ENCODE results near the gene FOS. TPM values are rescaled to one million over a fixed set of nuclear protein-coding genes. Genes with fewer than 3 reads are reported as not detected.

Gene FOS
- total and polyA plus RNA-seq, 2 of the 4 experiments (the other 2 are of a cell fraction): 53.6 to 171 TPM

GRCh38 chr14:75260025-75260763 lies 18.4 kb upstream of the FOS start:
- H4K20me1 ChIP-seq (ENCODE audit: insufficient read depth, low read length): no peaks in the 10 kb centered on the region
- no TSS peak for BruUV-seq (replicated peaks)
- no peak for ATAC-seq (ENCODE audit: low read depth)
- H3K56ac ChIP-seq (ENCODE audit: extremely low read depth, insufficient read depth, low read length): no peak overlapping the region
- H3K23ac ChIP-seq (ENCODE audit: low read depth, low read length): no peak overlapping the region
- H2BK120ac ChIP-seq (ENCODE audit: low read depth, low read length): no peak overlapping the region
- peaks cover 0 to 5% of the 10 kb centered on the region in 2 experiments; a peak in 1 of 4 replicates for H3K79me1 ChIP-seq (ENCODE audit: low read depth in 1 of 2, low read length in 2 of 2)
- no peak overlapping the region for H2AK9ac ChIP-seq (replicated peaks; ENCODE audit: low read depth, low read length, poor library complexity)
- H3K9me1 ChIP-seq (ENCODE audit: insufficient read depth, low read length): peaks cover 3% of the 10 kb centered on the region; the same call in 1 of the 2 replicates
- no peak overlapping the region for H3K4me2 ChIP-seq (ENCODE audit: low read depth, low read length)
- H3K18ac ChIP-seq (ENCODE audit: low read depth, low read length): no peak overlapping the region
- TF ChIP-seq NFE2L2 (IDR thresholded peaks at IDR 0.05; ENCODE audit: low read depth, low read length): no peak
- TF ChIP-seq FOS (IDR thresholded peaks at IDR 0.05; ENCODE audit: low read depth, low read length): no peak
- TF ChIP-seq ELK1 (IDR thresholded peaks at IDR 0.05; ENCODE audit: borderline replicate concordance, low read depth, low read length): no peak
- no peak for TF ChIP-seq RCOR1 (IDR thresholded peaks at IDR 0.05; ENCODE audit: insufficient replicate concordance, low read length)
- TF ChIP-seq MAZ (IDR thresholded peaks at IDR 0.05; ENCODE audit: borderline replicate concordance, low read depth, low read length): no peak
- no peak for TF ChIP-seq MAFK (IDR thresholded peaks at IDR 0.05; ENCODE audit: low read depth, low read length)
- no peak for TF ChIP-seq BHLHE40 (IDR thresholded peaks at IDR 0.05; ENCODE audit: low read depth, low read length)
- no peak for TF ChIP-seq MXI1 (IDR thresholded peaks at IDR 0.05; ENCODE audit: borderline replicate concordance, low read depth, low read length)
- no peak for TF ChIP-seq POLR2A (IDR thresholded peaks at IDR 0.05; ENCODE audit: low read depth, low read length)
- no peak for TF ChIP-seq CEBPB (IDR thresholded peaks at IDR 0.05; ENCODE audit: low read depth, low read length)
- TF ChIP-seq SMC3 (IDR thresholded peaks at IDR 0.05; ENCODE audit: low read depth, low read length): no peak
- no peak for TF ChIP-seq USF2 (IDR thresholded peaks at IDR 0.05; ENCODE audit: low read depth, low read length)
- no peak for TF ChIP-seq CHD1 (IDR thresholded peaks at IDR 0.05; ENCODE audit: low read depth, low read length)
- TF ChIP-seq CTCF (conservative IDR thresholded peaks at IDR 0.05; ENCODE audit: low read depth, low read length): no peak
- no peak for TF ChIP-seq RFX5 (IDR thresholded peaks at IDR 0.05; ENCODE audit: low read depth, low read length)
- no peak for TF ChIP-seq RAD21 (IDR thresholded peaks at IDR 0.05; ENCODE audit: low read length)
- POLR2A ChIA-PET (ENCODE audit: unreplicated experiment): no interaction called here
- dilution Hi-C loops (cut with HindIII; ENCODE audit: low sequenced_read_pairs, unreplicated experiment) (no loop called here), in situ Hi-C loops (cut with MboI; ENCODE audit: low sequenced_read_pairs) (no loop called here), intact Hi-C loops (cut with micrococcal nuclease) (no loop called here)
- H4K8ac ChIP-seq (ENCODE audit: low read depth in 2 of 2, low read length in 2 of 2): no peak overlapping the region
- H4K5ac ChIP-seq (ENCODE audit: low read depth, low read length): no peak overlapping the region
- no peak overlapping the region for H3K4me3 ChIP-seq (ENCODE audit: insufficient read depth, low read depth, low read length)
- H2AK5ac ChIP-seq (ENCODE audit: low read depth, low read length): no peak overlapping the region
- DNase-seq: no peak
- no peaks in the 10 kb centered on the region for H3K9me3 ChIP-seq (ENCODE audit: control insufficient read depth, insufficient read depth, low read length)
- H3K4ac ChIP-seq (ENCODE audit: low read depth, low read length): no peak overlapping the region
- WGBS, 2 experiments (ENCODE audit: extremely low coverage in 2 of 2, insufficient read length in 1 of 2): no CpG with 5 or more reads among the region's 8 CpGs
- H3K27me3 ChIP-seq (ENCODE audit: control insufficient read depth, insufficient read depth, low read length): no peaks in the 10 kb centered on the region
- no peak overlapping the region for H2AFZ ChIP-seq (replicated peaks; ENCODE audit: low read length, poor library complexity)
- no peak overlapping the region for H3K14ac ChIP-seq (replicated peaks; ENCODE audit: low read depth, low read length)
- no peak overlapping the region for H2BK15ac ChIP-seq (ENCODE audit: low read depth, low read length)
- no peak overlapping the region for H4K91ac ChIP-seq (ENCODE audit: insufficient read depth, low read depth, low read length)
- CTCF ChIA-PET: no interaction called here
- H3K27ac ChIP-seq (ENCODE audit: insufficient read depth, low read length): no peak overlapping the region
- peaks cover 8% of the 10 kb centered on the region for H3K4me1 ChIP-seq (ENCODE audit: control insufficient read depth, insufficient read depth, low read length)
- H3K36me3 ChIP-seq (ENCODE audit: control insufficient read depth, insufficient read depth, low read length): no peaks in the 10 kb centered on the region
- H3K9ac ChIP-seq (ENCODE audit: low read depth, low read length): no peak overlapping the region
- no peak overlapping the region for H2BK5ac ChIP-seq (ENCODE audit: low read depth, low read length, poor library complexity, severe bottlenecking)
- H2BK20ac ChIP-seq (ENCODE audit: low read depth, low read length): no peak overlapping the region

All from IMR-90 (cell line).